ENCODE data around the gene MTMR4.
"Not testable (repeated sequence)": the region's sequence is repeated elsewhere in the genome, so short reads cannot be mapped to it uniquely, and the experiment has no call there.

Gene MTMR4

GRCh38 chr17:58492238-58493121 is 22.0 kb downstream of the MTMR4 start:
- DNase-seq (ENCODE audit: low spot score): no peak

- DNase-seq (ENCODE audit: low spot score): no peak
Observed at GRCh38 chr17:58491510-58492045, 22.9 kb downstream of the MTMR4 start.

- no peak for DNase-seq (ENCODE audit: low spot score)
Observed at GRCh38 chr17:58488428-58488890, 26.0 kb downstream of the MTMR4 start.

- DNase-seq (ENCODE audit: low spot score): peak; percentile 80
Observed at GRCh38 chr17:58487589-58488427, 26.6 kb downstream of the MTMR4 start, which contains the start of gene HSF5. TSS of gene HSF5 (minus strand) at chr17:58488408. CDS start at chr17:58488274, 134 bp downstream.

GRCh38 chr17:58484600-58484999 is 29.8 kb downstream of the MTMR4 start:
- no peak for DNase-seq (ENCODE audit: low spot score)

- not testable (repeated sequence) for DNase-seq (ENCODE audit: low spot score)
Observed at GRCh38 chr17:58481798-58482197, 32.6 kb downstream of the MTMR4 start.

- DNase-seq (ENCODE audit: low spot score): no peak
Observed at GRCh38 chr17:58480090-58480489, 34.3 kb downstream of the MTMR4 start.

GRCh38 chr17:58476812-58477211 is 37.6 kb downstream of the MTMR4 start:
- no peak for DNase-seq (ENCODE audit: low spot score)

- no peak for DNase-seq (ENCODE audit: low spot score)
Observed at GRCh38 chr17:58475985-58476384, 38.5 kb downstream of the MTMR4 start.

- no peak for DNase-seq (ENCODE audit: low spot score)
Observed at GRCh38 chr17:58470356-58470755, 44.1 kb downstream of the MTMR4 start.

- DNase-seq (ENCODE audit: low spot score): no peak
Observed at GRCh38 chr17:58468944-58469343, 45.5 kb downstream of the MTMR4 start.

GRCh38 chr17:58455491-58455890 is 58.9 kb downstream of the MTMR4 start:
- DNase-seq (ENCODE audit: low spot score): no peak

GRCh38 chr17:58452738-58453137 is 61.7 kb downstream of the MTMR4 start:
- no peak for DNase-seq (ENCODE audit: low spot score)

GRCh38 chr17:58447039-58447975 is 67.1 kb downstream of the MTMR4 start:
- peak; percentile 49 for DNase-seq (ENCODE audit: low spot score)

- no peak for DNase-seq (ENCODE audit: low spot score)
Observed at GRCh38 chr17:58446086-58446485, 68.4 kb downstream of the MTMR4 start.

All from CD4-positive, alpha-beta T cell treated with Interleukin-6 at 100 ng/mL for 8 hours (primary cell).